HG03066 (cell line): ENCODE data around the gene NSMCE1.
A peak's percentile ranks its signal among the peaks of the same experiment; 100 is the strongest.

Source experiments
- ATAC-seq: cut with Tn5 transposase; IDR thresholded peaks from one replicate; pipeline ENCODE4 v1.9.1; 2021; ENCODE audit warnings: low read depth; ENCODE audit not compliant: unreplicated experiment

The NSMCE1 gene

GRCh38 chr16:27245276-27246172 lies 23.0 kb downstream of the NSMCE1 start:
- no peak for ATAC-seq

DNA sequence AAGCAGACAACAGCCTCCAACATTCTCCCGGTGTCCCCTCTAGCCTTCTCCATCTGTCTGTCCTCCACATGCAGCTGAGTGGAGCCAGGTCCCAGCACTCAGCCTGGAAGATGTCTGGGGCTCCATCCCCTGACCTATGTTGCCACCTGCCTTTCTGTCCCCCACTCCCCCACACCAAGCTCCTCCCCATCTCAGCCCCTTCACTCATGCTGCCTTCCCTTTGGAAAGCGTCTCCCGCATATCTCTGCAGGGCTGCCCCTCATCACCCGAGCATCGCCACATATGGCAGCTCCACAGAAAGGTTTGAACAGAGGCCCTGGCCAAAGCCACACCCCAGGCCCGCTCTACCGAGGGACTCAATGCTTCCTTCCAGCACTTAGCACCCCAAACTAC lies 24.2 kb downstream of the NSMCE1 start:
- ATAC-seq: no peak

DNA sequence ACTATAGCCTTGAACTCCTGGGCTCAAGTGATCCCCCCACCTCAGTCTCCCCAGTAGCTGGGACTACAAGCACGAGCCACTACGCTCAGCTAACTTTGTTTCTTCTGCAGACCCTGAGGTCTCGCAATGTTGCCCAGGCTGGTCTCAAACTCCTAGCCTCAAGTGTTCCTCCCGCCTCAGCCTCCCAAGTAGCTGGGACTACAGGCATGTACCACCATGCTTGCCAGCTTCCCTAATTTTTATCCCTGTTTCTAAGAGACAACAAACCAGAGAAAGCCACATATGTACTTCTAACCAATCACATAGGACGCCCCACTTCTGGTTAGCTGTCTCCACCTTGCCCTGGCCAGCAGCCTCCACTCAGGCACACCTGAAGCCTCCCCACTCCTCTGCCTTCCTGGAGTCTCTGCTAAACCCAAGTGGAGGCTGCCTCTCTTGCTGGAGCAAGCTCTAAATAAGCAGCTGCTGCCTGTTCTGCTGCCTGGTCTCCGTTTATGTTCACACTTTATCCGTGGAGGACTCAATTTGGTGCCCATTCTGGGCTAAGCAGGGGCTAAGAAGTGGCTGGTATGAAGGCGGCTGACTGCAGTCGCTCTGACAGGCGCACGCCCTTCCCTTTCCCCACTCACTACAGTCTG lies 24.7 kb downstream of the NSMCE1 start:
- ATAC-seq: no peak

DNA sequence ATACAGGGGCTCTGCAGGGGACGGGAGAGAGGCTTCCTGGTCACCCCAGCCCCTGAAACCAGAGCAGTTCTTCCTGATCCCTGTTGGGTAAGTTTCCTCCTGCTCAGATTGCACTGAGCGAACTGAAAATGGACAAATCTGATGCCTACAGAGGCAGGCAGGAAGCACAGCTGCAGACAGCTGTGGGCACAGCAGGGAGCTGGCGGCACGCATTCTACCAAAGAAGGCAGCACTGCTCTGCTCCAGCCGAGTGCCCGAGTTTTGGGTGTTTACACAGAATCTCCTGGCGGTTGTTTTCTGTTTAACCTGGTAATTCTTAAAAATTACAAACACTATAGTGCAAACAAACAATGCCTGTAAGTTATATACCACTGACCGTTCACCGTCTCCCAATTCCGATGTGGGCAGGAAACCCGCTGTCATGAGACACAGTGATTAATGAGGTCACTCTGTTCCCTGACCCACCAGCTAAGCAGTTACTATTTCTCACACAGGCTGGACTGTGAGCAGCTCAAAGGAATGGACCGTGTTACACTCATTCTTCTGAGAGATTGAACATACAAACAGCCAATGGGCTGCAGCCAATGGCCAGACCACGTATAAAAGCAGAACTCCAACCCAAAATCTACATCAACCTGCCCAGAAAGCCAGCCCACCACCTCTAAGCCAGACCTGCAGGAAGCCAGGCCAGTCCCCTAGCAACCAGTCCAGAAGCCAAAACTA lies 25.5 kb downstream of the NSMCE1 start:
- peak; percentile 69 for ATAC-seq

GRCh38 chr16:27242398-27242797 lies 26.2 kb downstream of the NSMCE1 start:
- ATAC-seq: no peak

DNA sequence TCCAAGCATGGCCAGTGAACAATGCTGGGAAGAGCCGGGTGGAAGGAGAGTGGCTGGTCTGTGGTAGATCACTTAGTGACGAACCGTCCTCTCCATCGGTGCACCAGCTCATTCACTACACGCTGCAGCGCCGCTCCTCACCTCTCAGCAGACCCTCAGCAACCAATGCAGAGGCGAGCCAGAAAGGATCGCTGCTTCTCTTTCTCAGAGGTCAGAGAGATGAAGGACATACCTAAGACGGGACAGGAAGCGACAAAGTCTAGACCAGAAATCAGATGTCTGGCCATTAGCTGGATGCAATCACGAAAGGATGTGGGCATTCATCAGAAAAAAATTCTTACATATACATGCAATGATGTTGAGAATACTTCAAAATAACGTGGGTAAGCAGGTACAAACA lies 26.9 kb downstream of the NSMCE1 start:
- no peak for ATAC-seq

GRCh38 chr16:27240948-27241531 lies 27.5 kb downstream of the NSMCE1 start:
- ATAC-seq: no peak

DNA sequence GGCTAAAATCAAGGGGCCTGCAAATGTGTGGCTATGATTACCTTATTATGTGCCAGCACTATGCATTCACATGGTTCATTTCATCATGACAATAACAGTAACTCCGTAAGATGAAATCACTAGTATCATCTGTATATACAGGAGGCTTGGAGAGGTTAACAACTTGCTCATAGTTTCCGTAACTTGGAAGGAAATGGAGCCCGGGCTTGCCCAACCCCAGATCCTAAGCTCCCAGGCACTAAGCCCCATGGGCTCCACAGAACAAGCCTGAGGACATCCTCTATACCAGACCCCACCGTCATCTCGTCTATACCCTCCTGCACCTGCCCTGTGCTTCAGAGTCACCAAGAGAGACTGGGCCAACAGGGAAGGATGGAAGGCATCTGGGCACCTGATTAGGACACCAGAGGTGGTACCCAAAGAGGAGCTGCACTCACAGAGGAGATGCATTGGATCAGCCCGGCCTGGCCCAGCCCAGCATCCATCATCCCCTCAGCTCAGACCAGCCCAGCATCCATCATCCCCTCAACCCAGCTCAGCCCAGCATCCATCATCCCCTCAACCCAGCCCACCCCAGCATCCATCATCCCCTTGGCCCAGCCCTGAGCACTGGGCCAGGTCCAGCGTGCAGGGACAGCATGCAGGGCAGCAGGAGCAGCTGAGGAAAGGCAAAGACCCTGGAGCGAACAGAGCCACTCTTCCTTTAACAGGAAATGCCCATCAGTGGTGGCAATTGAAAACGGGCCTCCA lies 28.5 kb downstream of the NSMCE1 start:
- no peak for ATAC-seq

GRCh38 chr16:27239026-27239425 lies 29.5 kb downstream of the NSMCE1 start:
- ATAC-seq: no peak

DNA sequence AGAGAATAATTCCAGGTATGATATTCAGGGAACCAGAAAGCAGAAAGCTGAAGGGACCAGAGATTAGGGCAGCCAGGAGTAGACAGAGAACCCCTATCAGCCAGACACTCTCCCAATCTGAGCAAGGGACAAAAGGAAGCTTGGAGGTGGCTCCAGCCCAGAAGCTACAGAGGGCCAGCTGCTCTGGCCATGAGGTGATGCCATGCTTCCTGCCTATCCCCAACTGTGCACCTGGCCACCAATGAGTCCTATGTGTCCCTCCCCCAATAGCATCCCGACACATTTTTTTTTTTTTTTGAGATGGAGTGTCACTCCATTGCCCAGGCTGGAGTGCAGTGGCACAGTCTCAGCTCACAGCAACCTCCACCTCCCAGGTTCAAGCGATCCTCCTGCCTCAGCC lies 30.0 kb downstream of the NSMCE1 start:
- ATAC-seq: no peak

GRCh38 chr16:27238016-27238587 lies 30.5 kb downstream of the NSMCE1 start:
- ATAC-seq: peak; percentile 24

GRCh38 chr16:27237219-27238015 lies 31.2 kb downstream of the NSMCE1 start:
- peak; percentile 54 for ATAC-seq

GRCh38 chr16:27236635-27237218 lies 31.8 kb downstream of the NSMCE1 start:
- ATAC-seq: no peak

DNA sequence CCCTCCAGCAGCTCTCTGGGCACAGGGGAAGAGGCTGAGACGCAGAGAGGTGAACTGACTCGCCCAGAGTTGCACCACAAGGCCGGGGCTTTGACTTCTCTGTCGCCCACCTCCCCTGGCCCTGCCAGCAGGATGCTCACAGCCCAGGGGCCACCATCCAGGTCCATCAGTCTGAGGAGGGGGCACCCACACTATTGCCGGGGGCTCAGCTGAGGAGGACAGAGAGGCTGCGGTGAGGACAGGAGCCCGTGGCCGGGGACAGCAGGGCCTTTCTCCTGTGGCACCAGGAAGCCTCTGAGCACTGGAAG lies 32.7 kb downstream of the NSMCE1 start:
- ATAC-seq: no peak

- ATAC-seq: no peak
Observed at GRCh38 chr16:27235055-27235937, 33.3 kb downstream of the NSMCE1 start.

DNA sequence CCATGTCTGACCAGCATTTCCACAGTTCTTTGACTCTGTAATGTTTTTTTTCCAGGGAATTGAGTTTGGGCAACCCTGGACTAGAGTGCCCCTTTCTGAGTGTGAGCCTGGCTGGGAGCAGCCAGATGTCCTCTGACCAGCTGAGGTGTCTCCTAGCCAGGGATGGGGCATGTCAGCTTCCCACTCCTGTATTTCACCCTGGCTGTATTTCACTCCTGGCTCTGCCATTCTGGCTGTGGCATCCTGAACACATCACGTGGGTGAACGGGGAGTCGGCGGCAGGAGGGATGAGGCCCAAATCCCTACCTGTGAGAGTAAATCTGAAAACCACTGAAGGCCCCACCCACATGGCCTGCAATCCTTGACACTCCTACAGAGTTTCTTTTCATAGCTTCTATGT lies 34.0 kb downstream of the NSMCE1 start:
- ATAC-seq: no peak

DNA sequence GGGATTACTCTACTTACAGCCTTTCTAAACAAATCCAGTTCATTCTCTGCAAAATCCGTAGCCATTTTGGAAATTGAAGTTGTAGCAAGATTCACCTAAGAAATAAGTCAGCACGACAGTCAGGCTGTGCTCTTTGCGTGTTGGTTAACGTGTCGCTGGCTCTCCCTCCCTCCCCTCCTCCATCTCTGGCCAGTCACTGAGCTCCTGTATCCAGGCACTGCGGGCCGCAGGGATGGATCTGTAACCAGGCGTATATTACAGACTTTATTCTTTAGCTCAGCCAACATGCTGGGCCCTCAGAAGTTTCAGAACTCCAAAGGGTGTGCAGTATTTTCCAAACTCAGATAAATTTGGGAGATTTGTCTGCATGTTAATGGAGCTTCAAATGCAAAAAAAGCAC lies 34.4 kb downstream of the NSMCE1 start:
- no peak for ATAC-seq

GRCh38 chr16:27233731-27234130 lies 34.8 kb downstream of the NSMCE1 start:
- no peak for ATAC-seq
